Sciatic nerve (tissue), 1 donor: ENCODE data around the gene AK6. TPM values are rescaled to one million over a fixed set of nuclear protein-coding genes. Genes with fewer than 3 reads are reported as not detected.

Experiments
- total RNA-seq: library from RNA; stranded (reverse); fragmentation: NEBNext Ultra II Directional; extraction: Animal tissue kit (Norgen Biotek cat#: 25700); gene quantifications from one replicate; pipeline ENCODE4 v1.2.1, GENCODE V29; 2021
- donor health status: DM: no; HTN: no; CAD: no.

AK6 gene
- total RNA-seq, 1 donor from 2014 or later: 37.7 TPM

Other genes with a start within 250 kb of the AK6 start
- gene CCNB1, start 202.4 kb downstream of the AK6 start, total RNA-seq: 3.3 TPM
- 2.5 TPM for gene CENPH, start 179.9 kb downstream of the AK6 start, total RNA-seq
- 16.7 TPM for gene CDK7, start 134.6 kb downstream of the AK6 start, total RNA-seq
- gene CCDC125, start 36.7 kb downstream of the AK6 start, total RNA-seq: 7.5 TPM
- gene TAF9, start within 50 bp of the AK6 start, total RNA-seq: 28.1 TPM
- 22.7 TPM for gene RAD17, start 298 bp upstream of the AK6 start, total RNA-seq
- gene MARVELD2, start 45.6 kb upstream of the AK6 start, total RNA-seq: 3.6 TPM
- gene OCLN, start 123.3 kb upstream of the AK6 start, total RNA-seq: 18.5 TPM
- gene GTF2H2C, start 190.7 kb upstream of the AK6 start, total RNA-seq: 29.9 TPM